HS-27A (cell line): ENCODE data around the gene FAM241B.

Experiments
- DNase-seq: peaks from one replicate; pipeline ENCODE4 v3.0.0-alpha.2; 2012; ENCODE audit warnings: low read depth, missing footprints

Gene FAM241B

DNA sequence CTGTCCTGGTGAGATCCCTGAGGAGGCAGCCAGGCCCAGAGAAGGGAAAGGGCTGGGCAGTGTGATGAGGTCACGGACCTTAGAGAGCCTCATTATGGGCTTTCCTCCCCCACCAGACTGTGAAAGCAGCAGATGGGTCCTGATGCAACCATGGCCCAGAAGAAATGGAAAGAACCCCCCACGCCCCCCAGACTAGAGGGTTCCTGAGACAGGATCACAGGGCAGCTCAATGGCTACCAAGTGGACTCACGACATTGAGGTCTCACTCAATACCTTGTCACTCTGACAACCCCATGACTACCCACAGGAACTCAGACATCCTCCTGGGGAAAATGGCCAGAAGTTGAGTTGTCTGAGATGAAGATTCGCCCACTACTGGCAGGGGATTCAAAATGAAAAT is 36.7 kb downstream of the FAM241B start:
- no peak for DNase-seq

DNA sequence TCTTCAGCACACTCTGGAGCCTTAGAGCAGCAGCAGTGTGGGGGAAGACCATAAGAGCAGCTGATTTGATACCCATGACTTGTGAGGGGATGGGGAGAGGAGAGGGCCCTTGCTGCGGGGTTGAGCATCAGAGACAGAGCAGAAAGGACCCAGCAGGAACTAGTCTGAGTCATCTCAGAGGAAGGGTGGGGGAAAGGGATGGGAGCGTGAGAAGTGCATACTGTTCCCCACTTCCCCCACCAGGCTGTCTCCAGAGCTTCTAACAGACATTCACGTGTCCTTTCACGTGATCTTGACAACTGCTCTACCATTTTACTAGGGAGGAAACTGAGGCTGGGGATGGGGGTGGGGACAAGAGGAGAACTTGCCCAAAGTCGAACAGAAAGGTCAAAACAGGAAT is 38.7 kb downstream of the FAM241B start:
- DNase-seq, result no peak

DNA sequence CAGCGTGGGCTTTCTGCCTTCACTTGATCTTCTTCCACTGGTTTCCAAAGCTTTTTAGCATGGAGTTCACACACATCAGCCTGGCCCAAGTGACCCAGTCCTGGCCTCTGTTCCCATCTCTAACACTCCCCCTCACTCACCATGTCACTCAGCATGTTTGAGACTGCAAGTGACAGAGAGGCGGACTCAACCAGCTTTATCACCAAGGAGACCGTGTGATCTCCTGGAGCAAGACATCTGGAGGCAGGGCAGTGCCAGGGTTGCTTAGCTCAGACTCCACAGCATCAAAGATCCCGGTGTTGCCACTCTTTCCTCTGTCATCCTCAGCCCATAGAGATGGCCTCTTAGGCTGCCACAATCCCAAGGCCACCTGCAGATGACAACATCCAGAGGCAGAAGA is 39.4 kb downstream of the FAM241B start:
- DNase-seq, result no peak

DNA sequence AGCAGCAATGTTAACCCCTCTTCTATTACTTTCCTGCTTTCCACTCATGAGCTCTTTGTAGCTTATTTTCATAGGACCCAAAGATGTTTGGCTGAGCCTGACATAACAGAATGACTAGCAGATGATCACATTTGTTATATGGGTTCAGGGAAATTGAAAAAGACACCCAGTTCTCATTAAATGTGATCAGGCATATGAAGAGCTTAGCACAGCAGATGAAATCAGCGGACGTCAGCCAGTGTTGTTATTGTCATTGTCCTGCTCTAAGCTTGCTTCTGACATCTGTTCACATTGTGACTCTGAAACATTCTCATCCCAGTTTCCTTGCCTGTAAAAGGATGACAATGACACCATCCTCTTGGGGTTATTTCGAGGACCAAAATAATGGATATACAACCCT is 43.5 kb downstream of the FAM241B start:
- no peak for DNase-seq

DNA sequence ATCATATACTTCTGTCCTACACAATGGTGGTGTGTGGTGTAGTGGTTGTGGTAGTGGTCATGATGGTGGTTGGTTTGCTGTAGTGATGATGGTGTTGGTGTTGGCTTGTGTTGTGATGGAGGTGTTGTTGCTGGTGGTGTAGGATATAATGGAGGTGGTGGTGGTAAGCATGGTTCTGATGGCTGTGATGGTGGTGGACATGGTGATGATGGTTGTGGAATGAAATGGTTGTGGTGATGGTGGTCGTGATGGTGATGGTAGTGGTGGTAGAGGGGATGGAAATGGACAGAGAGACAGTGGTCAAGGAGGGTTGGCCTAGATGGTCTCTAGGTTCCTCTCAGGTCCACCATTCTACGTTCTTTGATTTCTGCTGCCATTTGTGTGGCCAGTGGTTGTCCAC is 44.7 kb downstream of the FAM241B start:
- DNase-seq, result no peak

DNA sequence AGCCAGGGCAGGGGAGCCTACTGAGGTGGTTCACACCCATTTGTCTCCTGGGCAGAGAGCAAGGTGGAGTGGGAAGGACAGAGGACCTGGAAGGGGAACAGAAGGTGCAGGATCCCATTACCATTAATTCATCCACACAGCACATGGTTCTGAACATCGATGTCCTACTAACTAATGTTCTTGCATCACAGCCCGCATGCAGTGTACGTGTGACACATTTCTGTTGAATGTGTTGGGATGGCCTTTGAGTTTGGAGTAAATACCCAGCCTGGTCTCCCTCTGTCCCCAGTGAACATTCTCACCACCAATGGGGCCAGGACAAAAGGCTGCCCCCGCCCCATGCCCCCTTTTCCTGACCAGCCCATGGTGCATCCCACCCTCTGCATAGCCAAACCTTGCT is 46.3 kb downstream of the FAM241B start:
- no peak for DNase-seq

DNA sequence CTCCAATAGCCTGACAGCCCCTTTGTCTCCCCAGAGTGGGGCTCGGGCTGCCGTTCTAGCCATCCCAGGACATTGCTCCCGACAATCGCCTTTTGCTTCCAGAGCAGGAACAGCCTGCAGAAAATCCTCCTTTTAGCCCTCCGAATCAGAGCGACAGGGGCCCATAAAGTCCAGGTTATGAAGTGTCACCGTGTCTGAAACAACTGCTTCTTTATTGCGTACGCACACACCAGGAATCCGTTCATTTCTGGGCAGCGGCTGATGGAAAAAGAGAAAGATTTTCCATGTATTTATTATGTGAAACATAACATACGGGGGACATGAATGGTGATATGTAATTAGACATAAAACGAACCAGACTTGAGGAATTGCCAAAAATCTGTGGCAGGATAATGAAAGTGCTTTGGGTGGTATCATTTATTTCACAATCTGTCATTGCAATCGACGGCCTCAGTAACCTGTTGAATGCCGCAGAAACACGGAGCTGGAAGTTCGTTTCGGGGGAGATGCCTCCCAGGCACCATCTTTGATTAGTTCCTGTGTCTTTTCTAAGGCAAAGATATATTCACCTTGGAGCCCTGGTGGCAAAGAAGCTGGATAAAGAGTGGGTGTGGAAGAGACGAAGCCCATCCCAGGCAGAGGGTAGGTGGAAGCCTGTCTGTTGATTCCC is 48.1 kb downstream of the FAM241B start:
- DNase-seq, result no peak

DNA sequence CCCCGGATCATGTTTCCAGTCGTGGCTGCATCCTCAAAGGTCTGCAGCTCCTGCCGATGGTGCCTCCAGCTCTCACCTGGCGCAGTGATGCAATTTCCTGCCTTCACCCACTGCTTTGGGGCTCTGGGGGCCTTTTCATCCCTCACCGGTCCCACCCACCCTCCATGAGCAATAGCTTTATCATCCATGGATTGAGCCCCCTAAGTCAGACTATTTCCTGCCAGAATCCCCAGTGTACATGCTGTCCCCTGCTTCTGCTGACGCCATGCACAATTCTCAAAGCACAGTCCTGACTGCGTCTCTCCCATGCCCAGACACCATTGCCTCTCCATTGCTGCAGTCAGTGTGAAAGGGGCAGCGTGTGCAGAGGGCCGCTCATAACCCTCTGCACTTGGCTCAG is 49.7 kb downstream of the FAM241B start:
- no peak for DNase-seq

DNA sequence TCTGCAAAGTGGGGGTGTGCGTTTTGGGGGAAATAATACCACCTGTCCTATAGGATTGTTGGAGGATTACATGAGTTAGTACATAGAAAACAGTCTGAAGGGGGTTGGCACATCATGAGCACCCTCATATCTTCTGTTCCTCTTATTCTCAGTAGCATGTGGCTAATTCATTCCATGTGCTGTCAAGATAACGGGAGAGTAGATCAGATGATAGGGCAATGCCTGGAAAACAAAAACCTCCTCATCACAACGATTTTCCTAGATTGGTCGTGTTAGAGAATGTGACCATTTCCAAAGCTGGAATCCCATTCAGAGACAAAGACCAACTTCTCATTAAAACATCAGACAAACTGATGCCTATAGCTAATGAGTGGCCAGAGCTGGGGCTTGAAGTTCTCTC is 50.6 kb downstream of the FAM241B start:
- no peak for DNase-seq

DNA sequence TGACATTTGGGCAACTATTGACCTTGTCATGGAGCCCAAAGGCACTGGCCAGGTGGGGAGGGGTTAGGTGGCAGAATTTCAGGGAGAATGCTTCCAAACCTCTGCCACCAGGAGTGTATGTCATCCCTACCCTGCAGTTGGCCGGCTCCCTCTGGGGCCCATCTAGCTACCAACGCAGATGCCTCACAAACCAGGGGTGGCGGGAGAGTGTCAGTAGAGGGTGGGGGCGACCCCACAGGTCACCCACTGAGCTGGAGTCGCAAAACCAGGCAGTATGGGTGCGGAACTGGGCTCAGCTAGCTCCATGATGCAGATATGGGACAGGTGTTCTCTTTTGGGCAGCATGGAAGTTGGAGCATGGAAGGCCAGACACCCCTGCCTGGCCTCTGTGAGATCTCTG is 51.4 kb downstream of the FAM241B start:
- DNase-seq, result no peak

DNA sequence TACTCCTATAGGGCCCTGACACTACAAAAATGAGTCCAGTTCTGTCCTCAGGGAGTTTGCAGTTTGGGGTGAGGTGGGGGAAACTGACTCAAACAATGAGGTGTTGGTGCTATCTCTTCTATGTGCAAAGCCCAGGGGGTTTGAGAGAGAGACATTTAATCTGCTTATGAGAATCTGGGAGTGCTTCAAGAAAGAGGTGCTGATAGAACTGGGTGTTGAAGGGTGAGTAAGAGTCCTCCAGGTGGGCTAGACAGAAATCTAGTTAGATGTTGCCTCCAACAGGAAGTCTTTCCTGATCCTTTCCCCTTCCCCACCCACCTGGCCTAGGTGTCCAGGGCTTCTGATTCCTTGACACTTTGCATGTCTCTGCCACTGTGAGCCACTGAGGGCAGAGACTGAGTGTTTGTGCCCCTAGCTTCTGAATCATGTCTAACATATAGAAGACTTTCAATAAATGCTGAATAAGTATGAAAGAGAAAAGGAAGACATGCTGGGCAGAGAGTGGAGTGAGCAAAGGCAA is 53.0 kb downstream of the FAM241B start:
- no peak for DNase-seq
